IgD-negative memory B cell (primary cell): ENCODE measurements around the gene KYAT1. TPM values are rescaled to one million over a fixed set of nuclear protein-coding genes. Genes with fewer than 3 reads are reported as not detected.
A peak's percentile ranks its signal among the peaks of the same experiment; 100 is the strongest.

Source experiments
- H3K27ac Mint-ChIP-seq, 3 donors: one replicate each; pipeline ENCODE4 v1.8.0; 2020 to 2022; ENCODE audit warnings: mild to moderate bottlenecking in 3 of 3, mixed read lengths in 3 of 3, moderate library complexity in 1 of 3
- H3K27me3 Mint-ChIP-seq: one replicate; pipeline ENCODE4 v1.8.0; 2021; ENCODE audit warnings: mixed read lengths
- H3K36me3 Mint-ChIP-seq: one replicate; pipeline ENCODE4 v1.8.0; 2020; ENCODE audit warnings: mild to moderate bottlenecking, mixed read lengths
- H3K4me1 Mint-ChIP-seq, 3 donors: one replicate each; pipeline ENCODE4 v1.8.0; 2020 to 2022; ENCODE audit warnings: mixed read lengths in 3 of 3, mild to moderate bottlenecking in 1 of 3
- H3K4me3 Mint-ChIP-seq, 4 donors: one replicate each; pipeline ENCODE4 v1.8.0; 2020 to 2022; ENCODE audit warnings: mild to moderate bottlenecking in 4 of 4, mixed read lengths in 4 of 4, moderate library complexity in 3 of 4
- H3K9me3 Mint-ChIP-seq, 3 donors: one replicate each; pipeline ENCODE4 v1.8.0; 2020 to 2021; ENCODE audit warnings: mixed read lengths in 3 of 3, mild to moderate bottlenecking in 1 of 3
- polyA plus RNA-seq: library from polyadenylated mRNA; unstranded; fragments of 300-500 nt; fragmentation: Illumina TruSeq; gene quantifications from one replicate; pipeline ENCODE4 v1.2.3, GENCODE V29; 2021

Gene KYAT1
- polyA plus RNA-seq, 1 donor from 2014 or later, result 11.4 TPM

DNA sequence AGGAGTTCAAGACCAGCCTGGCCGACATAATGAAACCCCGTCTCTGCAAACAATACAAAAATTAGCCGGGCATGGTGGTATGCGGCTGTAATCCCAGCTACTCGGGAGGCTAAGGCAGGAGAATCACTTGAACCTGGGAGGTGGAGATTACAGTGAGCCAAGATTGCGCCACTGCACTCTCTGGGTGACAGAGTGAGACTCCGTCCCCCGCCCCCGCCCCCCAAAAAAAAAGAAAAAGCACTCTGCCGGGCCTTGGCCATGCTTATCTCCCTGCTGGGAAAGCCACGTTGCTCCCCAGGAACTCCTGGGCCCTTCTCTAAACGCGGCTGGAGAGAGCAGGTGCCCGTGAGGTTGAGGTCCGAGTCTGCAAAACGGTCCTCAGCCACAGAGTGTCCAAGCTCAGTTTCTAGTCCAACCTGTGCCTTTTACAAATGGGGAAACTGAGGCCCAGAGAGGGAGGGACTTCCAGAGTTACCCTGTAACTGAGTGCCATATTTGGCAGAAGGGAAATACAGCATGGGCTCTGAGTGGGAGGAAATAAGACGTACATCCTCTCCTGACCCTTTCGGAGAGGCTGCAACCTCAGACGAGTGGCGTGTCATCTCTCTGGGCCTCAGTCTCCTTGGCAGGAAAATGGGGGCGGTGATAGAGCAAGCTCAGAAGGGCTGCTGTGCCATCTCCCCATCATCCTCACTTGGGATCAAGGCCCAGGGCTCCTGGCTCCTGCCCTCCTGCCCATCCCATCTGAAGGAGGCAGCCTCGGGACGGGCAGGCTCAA lies 32.4 kb upstream of the KYAT1 start:
- H3K4me1 Mint-ChIP-seq, result peaks cover 0 to 7% (median 2%) of the 10 kb centered on the region in 3 donors
- peak overlapping the region in 1 of 3 donors; percentile 53 for H3K27ac Mint-ChIP-seq
- H3K27me3 Mint-ChIP-seq, result no peaks in the 10 kb centered on the region
- H3K36me3 Mint-ChIP-seq, result peaks cover 7% of the 10 kb centered on the region
- no peak overlapping the region for H3K4me3 Mint-ChIP-seq
- no peaks in the 10 kb centered on the region for H3K9me3 Mint-ChIP-seq

DNA sequence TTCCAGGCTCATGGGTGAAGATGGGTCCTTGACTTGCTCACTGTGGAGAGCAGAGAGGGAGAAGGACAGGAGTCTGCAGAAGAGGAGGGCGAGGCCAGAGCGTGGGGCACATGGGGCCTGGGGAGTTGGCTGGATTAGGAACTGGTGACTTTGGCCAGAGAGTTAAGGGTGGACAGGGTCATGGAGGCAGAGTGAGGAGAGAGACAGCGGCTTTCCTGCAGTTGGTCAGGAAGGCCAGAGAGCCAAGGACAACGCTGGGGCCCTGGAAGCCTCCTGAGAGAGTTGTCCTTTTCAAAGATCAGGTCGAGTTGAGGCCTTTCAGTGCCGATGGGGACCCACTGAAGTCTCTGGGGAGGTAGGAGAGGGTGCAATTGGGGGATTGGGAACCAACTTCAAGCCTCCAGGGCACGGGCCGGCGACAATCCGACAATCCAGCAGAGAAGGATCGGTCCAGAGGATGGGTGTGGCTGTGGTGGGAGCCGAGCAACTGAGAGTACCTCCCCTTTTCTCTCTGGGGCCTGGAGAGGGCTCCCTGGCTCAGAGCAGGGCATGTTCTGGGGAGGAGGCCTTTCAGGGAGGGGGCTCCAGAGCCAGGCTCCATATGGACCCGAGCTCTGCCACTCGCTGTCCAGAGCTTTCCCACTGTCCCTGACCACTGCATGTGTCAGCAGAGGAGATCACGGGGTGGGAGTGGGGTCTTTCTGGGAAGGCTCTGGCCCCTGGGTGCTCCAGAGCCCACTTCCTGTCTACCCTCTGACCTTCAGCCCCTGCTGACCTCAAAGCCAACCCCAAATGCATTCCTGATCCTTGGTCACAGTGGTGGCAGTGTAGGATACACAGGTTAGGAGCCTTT lies 31.5 kb upstream of the KYAT1 start:
- Mint-ChIP-seq H3K27ac (peak overlapping the region in 1 of 3 donors; percentile 88), H3K9me3 (no peaks in the 10 kb centered on the region), H3K27me3 (no peaks in the 10 kb centered on the region), H3K4me3 (no peak overlapping the region), H3K36me3 (peaks cover 11% of the 10 kb centered on the region), H3K4me1 (peaks cover 0 to 7% (median 2%) of the 10 kb centered on the region in 3 donors)

DNA sequence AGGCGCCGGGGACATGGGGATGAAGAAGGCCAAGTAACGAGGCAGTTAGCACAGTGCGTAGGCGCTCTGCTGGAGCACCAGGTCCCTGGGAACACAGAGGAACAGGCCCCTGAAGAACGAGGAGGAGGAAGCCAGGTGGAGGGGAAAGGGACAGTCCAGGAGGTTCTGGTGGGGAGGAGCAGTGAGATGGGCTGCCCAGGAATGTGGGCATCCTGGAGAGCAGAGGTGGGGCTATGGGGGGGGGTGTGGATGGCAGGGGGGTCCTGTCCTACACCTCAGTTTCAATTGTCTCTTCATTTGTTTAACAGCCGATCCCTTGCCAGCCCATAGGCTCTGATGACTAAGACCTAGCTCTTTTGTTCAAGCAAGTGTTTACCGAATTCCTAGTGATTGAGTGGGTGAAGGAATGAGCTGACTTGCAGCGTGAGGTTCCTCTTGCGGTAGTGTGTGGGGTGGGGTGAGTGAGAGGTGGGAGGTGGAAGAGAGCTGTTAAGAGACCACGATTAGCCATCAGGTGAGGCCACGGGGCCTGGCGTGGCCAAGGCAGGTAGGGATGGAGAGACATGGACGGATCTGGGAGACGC lies 30.6 kb upstream of the KYAT1 start:
- Mint-ChIP-seq H3K4me3 (no peak overlapping the region), H3K4me1 (peaks cover 0 to 7% (median 4%) of the 10 kb centered on the region in 3 donors), H3K9me3 (no peaks in the 10 kb centered on the region), H3K27ac (peak overlapping the region in 1 of 3 donors; percentile 88), H3K27me3 (no peaks in the 10 kb centered on the region), H3K36me3 (peaks cover 10% of the 10 kb centered on the region)

DNA sequence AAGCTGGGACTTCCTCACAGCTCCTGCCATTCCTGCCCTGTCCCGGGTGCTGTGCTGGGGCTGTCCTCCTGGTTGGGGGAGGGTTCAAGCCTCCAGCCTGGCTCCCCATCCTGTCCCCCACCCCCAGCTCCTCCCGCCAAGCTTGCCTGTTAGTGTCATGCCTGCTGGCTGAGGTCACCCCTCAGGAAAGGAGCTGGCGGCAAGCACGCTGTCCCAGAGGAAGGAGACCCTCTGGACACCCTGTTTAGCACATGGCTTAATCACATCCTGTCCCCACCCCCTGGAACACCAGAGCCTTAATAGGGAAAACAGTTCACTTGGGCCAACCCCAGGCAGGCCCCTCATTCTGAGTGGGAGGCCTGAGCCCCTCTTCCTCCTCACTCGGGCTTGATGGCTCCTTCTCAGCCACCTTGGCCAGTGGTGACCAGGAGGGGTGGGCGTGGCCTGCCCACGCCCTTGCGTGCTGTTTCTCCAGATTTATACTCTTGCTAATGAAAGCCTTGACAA lies 29.8 kb upstream of the KYAT1 start:
- Mint-ChIP-seq H3K36me3 (peaks cover 12% of the 10 kb centered on the region), H3K4me1 (peaks cover 0 to 7% (median 5%) of the 10 kb centered on the region in 3 donors), H3K27me3 (no peaks in the 10 kb centered on the region), H3K27ac (no peak overlapping the region), H3K4me3 (no peak overlapping the region), H3K9me3 (no peaks in the 10 kb centered on the region)

DNA sequence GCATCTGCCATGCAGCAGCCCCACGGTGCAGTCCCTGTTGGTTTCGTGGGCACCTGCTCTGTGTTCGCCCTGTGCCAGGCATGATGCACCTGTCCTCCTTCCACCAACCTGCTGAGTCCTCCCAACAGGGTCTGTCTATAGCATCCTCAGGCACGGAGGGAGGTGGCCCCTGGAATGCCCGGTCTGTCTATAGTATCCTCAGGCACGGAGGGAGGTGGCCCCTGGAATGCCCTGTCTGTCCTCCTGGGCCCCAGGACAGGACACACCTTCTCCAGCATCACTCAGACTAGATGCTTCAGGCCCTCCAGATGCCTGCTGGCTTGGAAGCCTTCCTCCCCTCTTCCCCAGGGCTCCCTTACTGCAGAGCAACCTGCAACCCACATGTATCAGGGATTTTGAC lies 29.2 kb upstream of the KYAT1 start:
- peaks cover 13% of the 10 kb centered on the region for H3K36me3 Mint-ChIP-seq
- H3K9me3 Mint-ChIP-seq, result no peaks in the 10 kb centered on the region
- H3K27ac Mint-ChIP-seq, result no peak overlapping the region
- H3K27me3 Mint-ChIP-seq, result no peaks in the 10 kb centered on the region
- peaks cover 0 to 7% (median 6%) of the 10 kb centered on the region in 3 donors for H3K4me1 Mint-ChIP-seq
- H3K4me3 Mint-ChIP-seq, result no peak overlapping the region

DNA sequence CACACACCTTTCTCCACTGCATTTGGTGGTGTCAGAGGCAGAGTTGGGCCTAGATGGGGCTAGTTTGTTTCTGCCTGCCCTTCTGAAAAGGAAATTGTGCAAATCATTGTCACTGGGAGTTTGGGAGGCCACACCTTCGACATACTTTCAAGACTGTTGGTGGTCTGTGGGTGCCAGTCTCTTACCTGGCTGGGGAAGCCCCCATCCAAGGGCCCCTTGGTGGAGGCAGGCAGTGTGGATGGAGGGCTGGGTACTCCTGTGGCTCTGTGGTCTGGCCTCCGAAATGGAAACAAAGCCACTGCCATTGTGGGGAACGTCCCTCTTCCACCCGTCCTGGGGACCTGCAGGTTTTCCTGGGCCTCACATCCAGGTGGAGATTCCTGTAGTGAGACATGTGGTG lies 28.1 kb upstream of the KYAT1 start:
- Mint-ChIP-seq H3K9me3 (no peaks in the 10 kb centered on the region), H3K27ac (peak overlapping the region in 1 of 3 donors; percentile 58), H3K4me3 (no peak overlapping the region), H3K36me3 (peaks cover 13% of the 10 kb centered on the region), H3K4me1 (peaks cover 0 to 10% (median 8%) of the 10 kb centered on the region in 3 donors), H3K27me3 (no peaks in the 10 kb centered on the region)

DNA sequence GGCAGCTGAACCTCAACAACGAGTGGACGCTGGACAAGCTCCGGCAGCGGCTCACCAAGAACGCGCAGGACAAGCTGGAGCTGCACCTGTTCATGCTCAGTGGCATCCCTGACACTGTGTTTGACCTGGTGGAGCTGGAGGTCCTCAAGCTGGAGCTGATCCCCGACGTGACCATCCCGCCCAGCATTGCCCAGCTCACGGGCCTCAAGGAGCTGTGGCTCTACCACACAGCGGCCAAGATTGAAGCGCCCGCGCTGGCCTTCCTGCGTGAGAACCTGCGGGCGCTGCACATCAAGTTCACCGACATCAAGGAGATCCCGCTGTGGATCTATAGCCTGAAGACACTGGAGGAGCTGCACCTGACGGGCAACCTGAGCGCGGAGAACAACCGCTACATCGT lies 26.6 kb upstream of the KYAT1 start:
- H3K4me1 Mint-ChIP-seq, result peaks cover 0 to 12% (median 10%) of the 10 kb centered on the region in 3 donors
- no peak overlapping the region for H3K27ac Mint-ChIP-seq
- H3K4me3 Mint-ChIP-seq, result no peak overlapping the region
- H3K27me3 Mint-ChIP-seq, result no peaks in the 10 kb centered on the region
- peaks cover 13% of the 10 kb centered on the region for H3K36me3 Mint-ChIP-seq
- H3K9me3 Mint-ChIP-seq, result no peaks in the 10 kb centered on the region

DNA sequence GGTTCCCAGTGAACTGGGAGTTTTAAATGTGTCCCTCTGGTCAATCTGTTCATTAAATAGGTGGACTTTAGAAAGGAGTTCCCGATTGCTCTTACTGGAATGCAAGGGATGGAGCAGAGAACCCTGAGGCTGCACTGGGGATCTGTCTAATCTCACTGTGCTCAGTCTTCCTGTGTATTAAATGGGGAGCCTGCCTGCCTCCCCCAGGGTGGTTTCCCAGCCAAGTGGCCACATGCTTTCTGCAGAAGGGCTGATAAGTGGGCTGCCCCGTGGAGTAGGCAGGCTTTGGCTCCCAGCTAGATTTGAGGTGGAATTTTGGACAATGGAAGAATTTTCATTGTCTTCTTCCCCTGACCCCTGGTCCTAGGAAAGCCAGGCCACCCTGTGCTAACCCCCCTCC lies 25.0 kb upstream of the KYAT1 start:
- no peak overlapping the region for H3K4me3 Mint-ChIP-seq
- H3K27ac Mint-ChIP-seq, result peak overlapping the region in 1 of 3 donors; percentile 58
- peaks cover 13% of the 10 kb centered on the region for H3K36me3 Mint-ChIP-seq
- no peaks in the 10 kb centered on the region for H3K9me3 Mint-ChIP-seq
- no peaks in the 10 kb centered on the region for H3K27me3 Mint-ChIP-seq
- H3K4me1 Mint-ChIP-seq, result peaks cover 11 to 16% (median 14%) of the 10 kb centered on the region in 3 donors

DNA sequence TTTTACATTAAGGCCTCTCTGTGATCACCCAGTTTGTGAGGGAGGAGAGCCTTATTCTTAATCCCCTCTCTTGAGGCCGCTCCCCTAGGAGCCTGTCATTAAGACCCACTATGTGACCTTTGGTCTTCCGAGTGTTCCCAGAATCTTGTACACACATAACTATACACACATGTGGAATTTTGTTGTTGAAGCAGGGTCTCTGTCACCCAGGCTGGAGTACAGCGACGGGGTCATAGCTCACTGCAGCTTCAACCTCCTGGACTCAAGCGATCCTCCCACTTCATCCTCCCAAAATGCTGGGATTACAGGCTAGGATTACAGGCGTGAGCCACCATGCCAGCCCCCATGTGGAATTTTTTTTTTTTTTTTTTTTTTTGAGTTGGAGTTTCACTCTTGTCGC lies 24.2 kb upstream of the KYAT1 start:
- peaks cover 11% of the 10 kb centered on the region for H3K36me3 Mint-ChIP-seq
- H3K27me3 Mint-ChIP-seq, result no peaks in the 10 kb centered on the region
- no peak overlapping the region for H3K4me3 Mint-ChIP-seq
- no peaks in the 10 kb centered on the region for H3K9me3 Mint-ChIP-seq
- H3K27ac Mint-ChIP-seq, result peak overlapping the region in 1 of 3 donors; percentile 67
- H3K4me1 Mint-ChIP-seq, result peaks cover 11 to 16% (median 13%) of the 10 kb centered on the region in 3 donors

DNA sequence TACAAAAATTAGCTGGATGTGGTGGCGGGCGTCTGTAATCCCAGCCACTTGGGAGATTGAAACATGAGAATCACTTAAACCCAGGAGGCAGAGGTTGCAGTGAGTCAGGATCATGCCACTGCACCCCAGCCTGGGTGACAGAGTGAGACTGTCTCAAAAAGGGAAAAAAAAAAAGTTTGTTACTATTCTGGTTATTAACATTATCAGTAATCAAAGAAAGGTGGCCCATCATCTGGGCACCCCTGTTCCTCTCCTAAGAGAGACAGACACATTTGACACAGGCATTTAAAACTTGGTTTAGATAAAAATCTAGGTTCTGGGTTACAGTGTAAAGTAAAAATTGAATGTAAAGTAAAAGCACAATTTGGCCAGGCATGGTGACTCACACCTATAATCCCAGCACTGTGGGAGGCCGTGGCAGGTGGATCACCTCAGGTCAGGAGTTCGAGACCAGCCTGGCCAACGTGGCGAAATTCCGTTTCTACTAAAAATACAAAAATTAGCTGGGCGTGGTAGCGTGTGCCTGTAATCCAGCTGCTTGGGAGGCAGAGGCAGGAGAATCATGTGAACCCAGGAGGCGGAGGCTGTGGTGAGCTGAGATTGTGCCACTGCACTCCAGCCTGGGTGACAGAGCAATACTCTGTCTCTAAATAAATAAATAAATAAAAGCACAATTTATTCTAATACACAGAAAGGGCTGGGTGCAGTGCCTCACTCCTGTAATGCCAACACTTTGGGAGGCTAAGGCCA lies 22.3 kb upstream of the KYAT1 start:
- peaks cover 22 to 24% (median 23%) of the 10 kb centered on the region in 3 donors for H3K4me1 Mint-ChIP-seq
- H3K27ac Mint-ChIP-seq, result peak overlapping the region; percentile 39 to 98 (median 78)

DNA sequence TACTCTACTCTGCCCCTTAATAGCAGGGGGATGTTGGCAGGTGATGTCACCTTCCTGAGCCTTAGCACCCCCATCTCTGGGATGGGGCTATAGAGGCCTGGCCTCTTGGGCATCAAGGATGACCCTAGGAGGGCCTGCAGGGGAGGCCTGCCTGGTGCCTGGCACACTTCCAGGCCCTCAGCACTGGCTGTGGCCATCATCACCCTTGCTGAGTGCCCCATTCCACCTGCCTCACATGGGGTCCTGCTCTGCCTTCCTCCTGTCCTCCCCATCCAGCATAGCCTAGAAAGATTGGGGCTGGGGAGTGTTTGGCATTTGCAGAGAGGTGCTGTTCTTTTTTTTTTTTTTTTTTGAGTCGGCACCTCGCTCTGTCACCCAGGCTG lies 21.3 kb upstream of the KYAT1 start:
- peaks cover 7% of the 10 kb centered on the region for H3K36me3 Mint-ChIP-seq
- H3K9me3 Mint-ChIP-seq, result no peaks in the 10 kb centered on the region
- no peaks in the 10 kb centered on the region for H3K27me3 Mint-ChIP-seq
- peaks cover 24 to 31% (median 28%) of the 10 kb centered on the region in 3 donors for H3K4me1 Mint-ChIP-seq
- peak overlapping the region; percentile 98 to 100 (median 99) for H3K27ac Mint-ChIP-seq
- peak overlapping the region in 2 of 4 donors; percentile 87 to 94 for H3K4me3 Mint-ChIP-seq

More for the DNA sequence above, 22.3 kb upstream of the KYAT1 start:
- Mint-ChIP-seq H3K27me3 (no peaks in the 10 kb centered on the region), H3K4me3 (no peak overlapping the region), H3K9me3 (no peaks in the 10 kb centered on the region), H3K36me3 (peaks cover 9% of the 10 kb centered on the region)

DNA sequence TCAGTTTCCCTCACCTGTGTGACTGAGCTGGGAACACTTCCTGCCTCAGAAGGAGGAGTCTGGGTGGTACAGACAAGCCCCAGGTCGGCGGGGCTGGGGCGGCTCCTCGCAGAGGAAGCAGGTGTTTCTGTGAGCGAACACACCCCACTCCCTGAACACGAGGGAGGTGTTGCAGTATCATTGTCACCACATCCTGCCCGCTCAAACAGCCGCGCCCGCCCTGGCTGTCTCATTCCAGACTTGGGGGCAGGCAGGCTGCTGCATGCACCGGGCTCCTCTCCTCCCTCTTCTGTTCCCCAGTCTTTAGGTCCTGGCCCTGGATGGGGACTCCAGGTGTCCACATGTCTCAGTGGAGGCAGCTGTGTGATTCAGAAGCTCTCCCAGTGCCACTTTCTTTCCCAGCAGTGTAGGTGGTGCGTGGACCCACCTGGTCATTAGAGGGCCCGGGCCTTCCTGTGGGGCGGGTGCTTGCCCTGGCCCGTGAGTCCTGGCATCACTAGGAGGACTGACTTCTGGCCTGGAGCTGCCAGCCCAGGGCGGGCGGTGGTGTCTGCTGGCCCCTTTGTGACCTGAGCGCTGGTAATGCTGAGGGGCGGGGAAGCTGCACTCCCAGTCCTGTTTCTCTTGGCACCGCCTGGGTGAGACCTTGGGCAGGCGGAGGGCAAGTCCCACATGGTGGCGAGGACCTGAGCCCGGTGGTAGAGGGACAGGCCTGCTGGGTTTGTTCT lies 20.8 kb upstream of the KYAT1 start:
- Mint-ChIP-seq H3K9me3 (no peaks in the 10 kb centered on the region), H3K36me3 (peaks cover 7% of the 10 kb centered on the region), H3K27ac (peak overlapping the region; percentile 98 to 100 (median 99)), H3K4me1 (peaks cover 26 to 32% (median 28%) of the 10 kb centered on the region in 3 donors), H3K4me3 (peak overlapping the region; percentile 74 to 94 (median 90)), H3K27me3 (no peaks in the 10 kb centered on the region)

DNA sequence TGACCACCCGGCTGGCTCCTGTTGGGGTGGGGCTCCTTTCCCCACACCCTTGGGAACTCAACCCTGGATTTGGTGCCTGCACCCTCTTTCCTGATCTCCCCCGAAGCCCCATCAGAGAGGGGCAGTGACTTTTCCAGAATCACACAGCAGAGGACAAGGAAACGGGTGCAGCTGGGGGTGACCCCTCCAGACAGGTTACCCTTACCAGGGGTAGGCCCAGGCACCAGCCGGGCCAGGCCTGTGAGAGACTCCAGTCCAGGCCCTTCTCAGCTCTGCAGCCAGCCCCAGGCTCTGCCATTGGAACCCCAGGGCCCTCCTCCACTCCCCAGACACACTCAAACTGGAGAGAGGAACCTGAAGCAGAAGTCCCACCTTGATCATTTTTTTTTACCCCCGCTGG lies 20.1 kb upstream of the KYAT1 start:
- Mint-ChIP-seq H3K36me3 (peaks cover 8% of the 10 kb centered on the region), H3K27me3 (no peaks in the 10 kb centered on the region), H3K27ac (peak overlapping the region; percentile 98 to 100 (median 99)), H3K4me3 (peak overlapping the region; percentile 74 to 94 (median 90)), H3K4me1 (peaks cover 26 to 32% (median 28%) of the 10 kb centered on the region in 3 donors), H3K9me3 (no peaks in the 10 kb centered on the region)

DNA sequence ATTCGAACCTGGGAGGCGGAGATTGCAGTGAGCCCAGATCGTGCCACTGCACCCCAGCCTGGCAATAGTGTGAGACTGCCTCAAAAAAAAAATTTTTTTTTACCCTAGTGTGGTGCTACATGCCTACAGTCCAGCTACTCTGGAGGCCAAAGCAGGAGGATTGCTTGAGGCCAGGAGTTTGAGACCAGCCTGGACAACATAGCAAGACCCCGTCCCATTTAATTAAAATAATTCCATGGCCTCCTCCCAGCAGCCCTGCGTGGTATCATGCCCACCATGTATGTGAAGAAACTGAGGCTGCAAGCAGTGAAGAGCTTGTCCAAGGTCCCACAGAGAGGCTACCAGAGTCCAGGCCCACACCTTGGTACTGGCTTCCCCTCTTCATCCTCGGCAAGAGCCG lies 19.6 kb upstream of the KYAT1 start:
- Mint-ChIP-seq H3K4me3 (peak overlapping the region in 1 of 4 donors; percentile 57), H3K36me3 (peaks cover 6% of the 10 kb centered on the region), H3K27ac (peak overlapping the region; percentile 70 to 99 (median 98)), H3K9me3 (no peaks in the 10 kb centered on the region), H3K4me1 (peaks cover 26 to 32% (median 28%) of the 10 kb centered on the region in 3 donors), H3K27me3 (no peaks in the 10 kb centered on the region)
